Activated B cell treated with CpG ODN at 0.5 μM for 24 hours (primary cell): Measurements from ENCODE around the gene ACOX3. TPM values are rescaled to one million over a fixed set of nuclear protein-coding genes. Genes with fewer than 3 reads are reported as not detected.

Experiments used
- ATAC-seq: fragments of 200-7000 bp; cut with Tn5 transposase; one replicate; pipeline ENCODE4 v1.10.0; 2021; ENCODE audit warnings: low read depth, mild to moderate bottlenecking, moderate library complexity
- CTCF ChIA-PET: fragments of 350-600 bp; sonication (Branson Sonifier 250); formaldehyde crosslinking; loops from one replicate; lab custom pipeline; 2021; ENCODE audit warnings: antibody characterized with exemption; lab: Charles Lee
- POLR2A ChIA-PET: fragments of 350-600 bp; sonication (Branson Sonifier 250); formaldehyde crosslinking; loops from one replicate; lab custom pipeline; 2021; ENCODE audit warnings: antibody characterized with exemption; lab: Charles Lee
- DNase-seq: peaks from one replicate; pipeline ENCODE4 v3.0.0; 2022
- H3K27ac Mint-ChIP-seq: one replicate; pipeline ENCODE4 v1.8.0; 2020; ENCODE audit warnings: mixed read lengths
- H3K27me3 Mint-ChIP-seq: one replicate; pipeline ENCODE4 v1.8.0; 2021; ENCODE audit warnings: mixed read lengths
- H3K36me3 Mint-ChIP-seq: one replicate; pipeline ENCODE4 v1.8.0; 2021; ENCODE audit warnings: low read depth, mixed read lengths
- H3K4me1 Mint-ChIP-seq: one replicate; pipeline ENCODE4 v1.8.0; 2021; ENCODE audit warnings: mixed read lengths
- H3K4me3 Mint-ChIP-seq: one replicate; pipeline ENCODE4 v1.8.0; 2020; ENCODE audit warnings: mild to moderate bottlenecking, mixed read lengths
- H3K9me3 Mint-ChIP-seq: one replicate; pipeline ENCODE4 v1.8.0; 2020; ENCODE audit warnings: mixed read lengths
- CTCF ChIP-seq: fragments of 200-600 bp; IDR thresholded peaks from one replicate; pipeline ENCODE4 v1.8.0; 2022; ENCODE audit warnings: antibody characterized with exemption, mild to moderate bottlenecking
- intact Hi-C: fragments of 100-400 bp; cut with micrococcal nuclease; formaldehyde crosslinking; loops from one replicate; pipeline ENCODE4 v1.15.1; 2024
- total RNA-seq: library from RNA; stranded (reverse); gene quantifications from 2 replicates; pipeline ENCODE4 v1.2.3, GENCODE V29; 2022

The ACOX3 gene
- total RNA-seq, 1 donor from 2014 or later = 20.6 TPM

- no peak for TF ChIP-seq CTCF
- Mint-ChIP-seq H3K4me3 (no peak overlapping the region), H3K4me1 (no peaks in the 10 kb centered on the region), H3K36me3 (no peaks in the 10 kb centered on the region), H3K9me3 (no peaks in the 10 kb centered on the region), H3K27ac (no peak overlapping the region), H3K27me3 (peaks cover 9% of the 10 kb centered on the region)
- no peak for ATAC-seq
- ChIA-PET POLR2A (no interaction called here), CTCF (no interaction called here)
- intact Hi-C loops = no loop called here
- DNase-seq = no peak
Measured at GRCh38 chr4:8319061-8319460, 121.5 kb downstream of the ACOX3 start.

GRCh38 chr4:8318509-8318908 lies 122.0 kb downstream of the ACOX3 start:
- intact Hi-C loops = no loop called here

GRCh38 chr4:8317474-8317873 lies 123.0 kb downstream of the ACOX3 start:
- no peaks in the 10 kb centered on the region for H3K4me1 Mint-ChIP-seq
- intact Hi-C loops = no loop called here
- peaks cover 8% of the 10 kb centered on the region for H3K9me3 Mint-ChIP-seq
- no peaks in the 10 kb centered on the region for H3K36me3 Mint-ChIP-seq
- ChIA-PET POLR2A (no interaction called here), CTCF (no interaction called here)
- no peak overlapping the region for H3K4me3 Mint-ChIP-seq
- peaks cover 9% of the 10 kb centered on the region for H3K27me3 Mint-ChIP-seq
- ATAC-seq (no peak), DNase-seq (no peak)
- no peak overlapping the region for H3K27ac Mint-ChIP-seq
- no peak for TF ChIP-seq CTCF

More at GRCh38 chr4:8318509-8318908, 122.0 kb downstream of the ACOX3 start:
- Mint-ChIP-seq H3K27me3 (peaks cover 9% of the 10 kb centered on the region), H3K4me1 (no peaks in the 10 kb centered on the region), H3K36me3 (no peaks in the 10 kb centered on the region), H3K9me3 (no peaks in the 10 kb centered on the region), H3K4me3 (no peak overlapping the region), H3K27ac (no peak overlapping the region)
- TF ChIP-seq CTCF = no peak
- ChIA-PET POLR2A (no interaction called here), CTCF (no interaction called here)
- DNase-seq = no peak
- no peak for ATAC-seq

GRCh38 chr4:8316911-8317351 lies 123.6 kb downstream of the ACOX3 start:
- peak; percentile 7 for DNase-seq
- ChIA-PET POLR2A (no interaction called here), CTCF (no interaction called here)
- Mint-ChIP-seq H3K4me3 (no peak overlapping the region), H3K27ac (no peak overlapping the region), H3K4me1 (no peaks in the 10 kb centered on the region), H3K9me3 (peaks cover 13% of the 10 kb centered on the region), H3K27me3 (peaks cover 9% of the 10 kb centered on the region), H3K36me3 (no peaks in the 10 kb centered on the region)
- no peak for TF ChIP-seq CTCF
- ATAC-seq = no peak
- intact Hi-C loops = no loop called here

Other genes with a start within 250 kb of the ACOX3 start
- 104 and 135 TPM in 2 replicates for gene SH3TC1, start 241.4 kb downstream of the ACOX3 start, total RNA-seq
- gene HTRA3, start 171.0 kb downstream of the ACOX3 start, total RNA-seq = not detected in 2 replicates
- 29.3 and 33.8 TPM in 2 replicates for gene TRMT44, start 54 bp upstream of the ACOX3 start, total RNA-seq
- not detected in 2 replicates for gene GPR78, start 139.7 kb upstream of the ACOX3 start, total RNA-seq
- not detected in 2 replicates for gene CPZ, start 152.0 kb upstream of the ACOX3 start, total RNA-seq